ENCODE data around the gene AGBL4. TPM values are rescaled to one million over a fixed set of nuclear protein-coding genes. Genes with fewer than 3 reads are reported as not detected.
A peak's percentile ranks its signal among the peaks of the same experiment; 100 is the strongest.

Gene AGBL4
- total and polyA plus RNA-seq, 8 donors: 0.32 to 1.3 (median 0.87) TPM

GRCh38 chr1:48746906-48747305 lies 1276.8 kb downstream of the AGBL4 start:
- H3K9me3 ChIP-seq: no peaks in the 10 kb centered on the region
- H3K4me3 ChIP-seq: no peak overlapping the region
- DNase-seq (no peak), ATAC-seq (no peak)
- intact Hi-C loops (cut with DNase I): no loop called here
- no peak for TF ChIP-seq CTCF (IDR thresholded peaks at IDR 0.05)
- H3K27ac ChIP-seq: no peak overlapping the region
- H3K4me1 ChIP-seq: no peaks in the 10 kb centered on the region
- H3K27me3 ChIP-seq: no peaks in the 10 kb centered on the region
- H3K36me3 ChIP-seq: no peaks in the 10 kb centered on the region

GRCh38 chr1:48744032-48744431 lies 1279.7 kb downstream of the AGBL4 start:
- H3K36me3 ChIP-seq: no peaks in the 10 kb centered on the region
- H3K4me1 ChIP-seq: no peaks in the 10 kb centered on the region
- no peak for TF ChIP-seq CTCF (IDR thresholded peaks at IDR 0.05)
- H3K27me3 ChIP-seq: no peaks in the 10 kb centered on the region
- H3K27ac ChIP-seq: no peak overlapping the region
- no peaks in the 10 kb centered on the region for H3K9me3 ChIP-seq
- intact Hi-C loops (cut with DNase I): no loop called here
- DNase-seq (no peak), ATAC-seq (peak; percentile 54)
- no peak overlapping the region for H3K4me3 ChIP-seq

GRCh38 chr1:48743480-48743879 lies 1280.3 kb downstream of the AGBL4 start:
- no peak for TF ChIP-seq CTCF (IDR thresholded peaks at IDR 0.05)

GRCh38 chr1:48741380-48741779 lies 1282.4 kb downstream of the AGBL4 start:
- TF ChIP-seq CTCF (IDR thresholded peaks at IDR 0.05): no peak
- no peaks in the 10 kb centered on the region for H3K9me3 ChIP-seq
- no peak overlapping the region for H3K4me3 ChIP-seq
- no peak overlapping the region for H3K27ac ChIP-seq
- no peaks in the 10 kb centered on the region for H3K27me3 ChIP-seq
- no peak for ATAC-seq
- no peaks in the 10 kb centered on the region for H3K4me1 ChIP-seq
- no peak for DNase-seq
- intact Hi-C loops (cut with DNase I): no loop called here
- no peaks in the 10 kb centered on the region for H3K36me3 ChIP-seq

More at GRCh38 chr1:48743480-48743879, 1280.3 kb downstream of the AGBL4 start:
- no peak for ATAC-seq
- Histone ChIP-seq H3K36me3 (no peaks in the 10 kb centered on the region), H3K27me3 (no peaks in the 10 kb centered on the region), H3K9me3 (no peaks in the 10 kb centered on the region), H3K4me1 (no peaks in the 10 kb centered on the region), H3K4me3 (no peak overlapping the region), H3K27ac (no peak overlapping the region)
- intact Hi-C loops (cut with DNase I): no loop called here
- no peak for DNase-seq

GRCh38 chr1:48740621-48741020 lies 1283.1 kb downstream of the AGBL4 start:
- TF ChIP-seq CTCF (IDR thresholded peaks at IDR 0.05): no peak
- Histone ChIP-seq H3K4me3 (no peak overlapping the region), H3K36me3 (peaks cover 0 to 4% of the 10 kb centered on the region in 2 donors), H3K4me1 (no peaks in the 10 kb centered on the region), H3K27ac (no peak overlapping the region), H3K27me3 (no peaks in the 10 kb centered on the region), H3K9me3 (no peaks in the 10 kb centered on the region)
- intact Hi-C loops (cut with DNase I): no loop called here
- ATAC-seq (no peak), DNase-seq (no peak)
